SK-N-MC (cell line): ENCODE data around the gene PRKN.

Experiments
- DNase-seq: peaks from one replicate; pipeline ENCODE4 v3.0.0-alpha.2; 2011; ENCODE audit warnings: low read depth, low spot score
- H3K27ac ChIP-seq: fragments of 200-600 bp; sonication (generic); 2 replicates; pipeline ENCODE4 v1.5.1; 2016; ENCODE audit warnings: mixed run types
- H3K36me3 ChIP-seq: fragments of 200-600 bp; sonication (generic); 2 replicates; pipeline ENCODE4 v1.6.1; 2017; ENCODE audit warnings: antibody characterized with exemption, low read length, mixed read lengths; ENCODE audit not compliant: insufficient read depth
- H3K4me3 ChIP-seq: fragments of 200-600 bp; sonication (generic); 2 replicates; pipeline ENCODE4 v1.5.1; 2016
- H3K9ac ChIP-seq: fragments of 200-600 bp; sonication (generic); 2 replicates; pipeline ENCODE4 v1.8.0; 2017; ENCODE audit warnings: mixed run types, mixed read lengths; ENCODE audit not compliant: insufficient read length
- H3K9me3 ChIP-seq: fragments of 200-600 bp; sonication (generic); 2 replicates; pipeline ENCODE4 v1.6.1; 2017; ENCODE audit warnings: low read depth, mild to moderate bottlenecking, antibody characterized with exemption, low read length, moderate library complexity, mixed read lengths
- EZH2 ChIP-seq: fragments of 200-600 bp; sonication (generic); IDR thresholded peaks from one replicate; pipeline ENCODE4 v1.6.1; 2017; ENCODE audit warnings: antibody characterized with exemption
- FOXP2 ChIP-seq: optimal IDR thresholded peaks from 2 replicates; pipeline ENCODE3; 2011; ENCODE audit warnings: mild to moderate bottlenecking, moderate library complexity; ENCODE audit not compliant: insufficient read depth; ENCODE audit errors: extremely low read length, control extremely low read depth
- POLR2AphosphoS5 ChIP-seq: IDR thresholded peaks from 2 replicates; pipeline ENCODE4 v1.6.1; 2012; ENCODE audit warnings: mild to moderate bottlenecking, low read depth, low read length, borderline replicate concordance

The PRKN gene

DNA sequence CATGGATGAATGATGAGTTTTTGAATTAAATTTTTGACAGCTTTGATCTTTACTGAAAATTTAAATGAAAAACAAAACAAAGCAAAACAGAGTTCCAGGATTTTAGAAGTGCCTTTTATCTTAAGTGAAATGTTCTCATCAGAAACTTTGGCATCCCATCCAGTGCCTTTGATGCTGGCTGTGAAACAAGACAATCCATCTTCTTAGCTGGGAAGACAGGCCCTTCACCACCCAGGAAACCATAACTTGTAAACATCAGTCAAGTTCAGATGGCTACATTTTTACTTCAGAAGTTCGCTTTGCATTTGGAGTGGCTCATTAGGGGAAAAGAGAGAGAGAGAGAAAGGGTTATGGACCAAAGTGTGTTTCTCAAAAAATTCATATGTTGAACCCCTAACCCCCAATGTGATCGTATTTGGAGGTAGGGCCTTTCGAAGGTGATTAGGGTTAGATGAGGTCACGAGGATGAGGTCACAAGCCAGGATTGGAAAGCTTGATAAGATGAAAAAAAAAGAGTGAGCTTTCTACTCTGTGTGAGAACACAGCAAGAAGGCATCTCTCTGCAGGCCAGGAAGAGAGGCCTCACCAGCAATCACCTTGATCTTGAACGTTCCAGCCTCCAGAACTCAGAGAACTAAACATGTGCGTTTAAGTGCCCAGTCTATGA lies 366.5 kb downstream of the PRKN start:
- DNase-seq, result no peak
- no peaks in the 10 kb centered on the region for H3K9me3 ChIP-seq
- H3K36me3 ChIP-seq, result no peaks in the 10 kb centered on the region
- TF ChIP-seq FOXP2 (no peak), EZH2 (no peak), POLR2AphosphoS5 (no peak)
- H3K27ac ChIP-seq, result no peak overlapping the region
- no peak overlapping the region for H3K4me3 ChIP-seq
- H3K9ac ChIP-seq, result no peak overlapping the region

DNA sequence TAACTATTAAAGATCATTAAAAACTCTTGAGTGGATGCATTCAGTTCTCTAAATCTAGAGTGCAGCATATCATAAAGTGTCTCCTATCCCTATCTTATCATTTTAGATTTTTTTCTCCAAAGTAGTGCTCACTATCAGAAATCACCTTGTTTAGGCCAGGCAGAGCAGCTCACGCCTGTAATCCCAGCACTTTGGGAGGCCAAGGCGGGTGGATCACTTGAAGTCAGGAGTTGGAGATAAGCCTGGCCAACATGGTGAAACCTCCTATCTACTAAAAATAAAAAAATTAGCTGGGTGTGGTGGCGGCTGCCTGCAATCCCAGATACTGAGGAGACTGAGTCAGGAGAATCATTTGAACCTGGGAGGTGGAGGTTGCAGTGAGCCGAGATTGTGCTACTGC lies 368.9 kb downstream of the PRKN start:
- no peak overlapping the region for H3K9ac ChIP-seq
- TF ChIP-seq POLR2AphosphoS5, result no peak
- TF ChIP-seq EZH2, result no peak
- TF ChIP-seq FOXP2, result no peak

DNA sequence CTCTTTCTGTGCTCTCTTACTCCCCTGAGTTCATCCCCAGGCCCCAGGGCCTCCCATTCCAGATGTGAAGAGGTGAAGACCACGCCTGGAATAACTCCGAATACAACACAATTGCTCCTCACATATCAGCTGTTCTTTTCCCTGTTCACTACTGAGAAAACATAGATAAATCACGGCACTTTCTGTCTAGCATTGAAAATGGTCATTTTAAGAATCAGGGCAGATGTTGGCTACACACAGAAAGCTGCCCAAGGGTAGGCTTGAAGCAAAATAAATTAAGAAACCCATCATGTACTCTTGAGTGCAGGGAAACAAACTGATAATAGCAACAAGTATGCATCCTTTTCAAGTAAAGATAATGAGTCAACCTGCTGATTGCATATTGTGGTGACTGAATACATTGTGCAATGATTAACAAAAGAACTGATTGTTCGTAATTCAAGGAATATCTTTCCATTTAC lies 382.5 kb downstream of the PRKN start:
- no peaks in the 10 kb centered on the region for H3K9me3 ChIP-seq
- DNase-seq, result no peak
- no peak for TF ChIP-seq POLR2AphosphoS5
- no peak for TF ChIP-seq EZH2
- no peak for TF ChIP-seq FOXP2
- no peak overlapping the region for H3K4me3 ChIP-seq
- no peaks in the 10 kb centered on the region for H3K36me3 ChIP-seq
- no peak overlapping the region for H3K9ac ChIP-seq
- no peak overlapping the region for H3K27ac ChIP-seq

More for the DNA sequence above, 368.9 kb downstream of the PRKN start:
- no peak for DNase-seq
- no peak overlapping the region for H3K27ac ChIP-seq
- H3K9me3 ChIP-seq, result no peaks in the 10 kb centered on the region
- no peaks in the 10 kb centered on the region for H3K36me3 ChIP-seq
- H3K4me3 ChIP-seq, result no peak overlapping the region

DNA sequence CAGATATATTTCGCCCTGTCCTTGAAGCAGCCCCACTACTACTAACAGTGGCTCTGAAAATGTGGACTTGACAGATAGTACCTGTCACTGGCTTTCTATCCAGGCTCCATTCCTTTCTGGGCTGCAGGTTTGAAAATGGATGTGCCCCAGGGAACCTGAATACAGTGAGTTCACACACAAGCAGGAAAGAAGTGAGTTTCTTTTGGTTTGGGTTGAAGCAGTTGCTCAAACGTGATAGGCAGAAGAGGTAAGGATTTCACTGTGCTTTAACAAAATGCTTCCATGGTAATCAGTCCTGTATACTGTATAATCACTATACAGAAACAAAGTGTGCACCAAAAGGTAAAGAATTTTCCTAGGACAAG lies 382.9 kb downstream of the PRKN start:
- H3K27ac ChIP-seq, result no peak overlapping the region
- no peak for TF ChIP-seq POLR2AphosphoS5
- TF ChIP-seq FOXP2, result no peak
- TF ChIP-seq EZH2, result no peak
- H3K36me3 ChIP-seq, result no peaks in the 10 kb centered on the region
- DNase-seq, result no peak
- no peaks in the 10 kb centered on the region for H3K9me3 ChIP-seq
- no peak overlapping the region for H3K4me3 ChIP-seq
- H3K9ac ChIP-seq, result no peak overlapping the region

DNA sequence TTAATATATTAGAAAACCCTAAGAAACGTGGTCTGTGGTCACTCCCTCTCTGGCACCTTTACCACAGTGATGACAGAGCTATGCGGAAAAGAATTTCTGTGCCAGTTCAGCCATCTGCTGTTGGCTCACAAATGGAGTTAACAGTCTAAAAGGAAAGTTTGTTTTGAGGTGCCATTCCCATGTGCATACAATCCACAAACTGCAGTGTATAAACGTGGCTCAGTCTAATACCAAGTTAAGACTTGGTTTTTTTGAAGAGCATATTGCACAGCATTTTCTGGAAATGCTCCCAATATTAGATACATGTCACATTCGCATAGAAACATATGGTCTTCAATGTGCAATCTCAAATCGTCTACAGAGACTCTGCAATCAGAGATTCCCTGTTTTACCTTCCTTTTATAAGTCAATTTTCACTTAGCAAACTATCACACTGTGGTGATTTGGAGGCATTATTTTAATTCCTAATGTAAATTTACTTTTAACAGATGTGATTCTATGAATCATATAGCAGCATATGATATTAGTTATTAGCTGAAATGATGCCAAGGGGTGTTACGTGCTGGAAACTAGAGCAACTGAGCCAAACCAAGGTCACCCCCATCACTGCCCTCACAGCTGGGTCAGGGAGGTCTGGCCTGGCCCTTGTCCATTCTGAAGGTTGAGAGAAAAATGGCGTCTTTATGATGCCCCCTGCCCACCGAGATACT lies 383.5 kb downstream of the PRKN start:
- DNase-seq, result no peak
- Histone ChIP-seq H3K4me3 (no peak overlapping the region), H3K36me3 (no peaks in the 10 kb centered on the region), H3K27ac (no peak overlapping the region), H3K9me3 (no peaks in the 10 kb centered on the region), H3K9ac (no peak overlapping the region)
- TF ChIP-seq POLR2AphosphoS5, result no peak

DNA sequence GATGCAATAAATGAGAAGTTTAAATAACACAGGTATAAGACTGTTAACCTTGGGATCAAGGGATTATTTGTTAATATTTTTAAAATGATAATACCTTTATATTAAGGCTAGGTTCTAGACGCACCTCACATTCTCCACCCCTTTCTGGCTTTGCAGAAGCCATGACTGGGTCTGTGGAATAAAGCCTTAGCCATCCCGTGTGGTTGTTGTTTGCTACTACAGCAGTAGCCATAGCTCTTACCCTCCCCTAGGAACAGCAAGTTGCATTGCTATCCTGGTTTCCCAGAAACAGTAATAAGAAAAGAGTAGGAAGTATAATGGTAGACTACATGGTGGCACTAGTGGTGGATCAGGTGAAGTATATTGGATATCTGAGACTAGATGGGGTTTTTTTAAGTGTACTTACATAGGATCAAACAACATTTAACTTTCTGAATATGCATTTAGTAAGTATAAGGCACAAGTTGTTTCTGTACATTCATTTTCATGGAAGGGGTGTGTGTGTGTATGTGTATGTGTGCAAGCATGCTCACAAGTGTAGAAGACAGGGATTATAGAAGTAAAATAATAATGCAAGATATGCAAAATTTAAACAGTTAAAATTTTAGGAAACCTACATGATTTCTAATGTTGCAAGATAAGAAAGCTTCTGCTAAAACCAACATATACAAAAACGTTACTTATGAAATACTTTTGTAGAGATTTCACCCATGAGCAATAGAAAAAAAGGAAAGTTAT lies 384.2 kb downstream of the PRKN start:
- DNase-seq, result no peak
- Histone ChIP-seq H3K27ac (no peak overlapping the region), H3K9me3 (no peaks in the 10 kb centered on the region), H3K4me3 (no peak overlapping the region), H3K9ac (no peak overlapping the region), H3K36me3 (no peaks in the 10 kb centered on the region)
- TF ChIP-seq EZH2 (no peak), POLR2AphosphoS5 (no peak), FOXP2 (no peak)

DNA sequence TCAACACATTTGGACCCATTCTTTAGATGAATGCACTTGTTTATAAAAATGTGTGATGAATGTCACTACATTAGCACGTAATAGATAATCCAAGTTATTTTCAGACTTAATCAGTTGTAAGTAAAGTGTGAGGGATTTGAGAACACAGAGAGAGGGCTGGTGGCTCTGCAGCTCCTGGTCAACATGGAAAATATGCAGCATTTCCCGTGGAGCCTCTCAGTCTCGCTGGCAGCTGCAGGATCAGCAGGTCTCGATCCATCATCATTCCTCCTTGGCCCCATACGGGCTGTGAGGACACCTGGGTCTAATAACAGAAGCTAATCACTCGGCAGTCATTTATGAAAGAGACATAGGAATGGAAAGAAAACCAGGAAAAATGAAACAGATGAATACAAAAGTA lies 390.2 kb downstream of the PRKN start:
- TF ChIP-seq FOXP2 (no peak), EZH2 (no peak), POLR2AphosphoS5 (no peak)
- Histone ChIP-seq H3K4me3 (no peak overlapping the region), H3K27ac (no peak overlapping the region), H3K9me3 (no peaks in the 10 kb centered on the region), H3K9ac (no peak overlapping the region), H3K36me3 (no peaks in the 10 kb centered on the region)
- DNase-seq, result no peak

DNA sequence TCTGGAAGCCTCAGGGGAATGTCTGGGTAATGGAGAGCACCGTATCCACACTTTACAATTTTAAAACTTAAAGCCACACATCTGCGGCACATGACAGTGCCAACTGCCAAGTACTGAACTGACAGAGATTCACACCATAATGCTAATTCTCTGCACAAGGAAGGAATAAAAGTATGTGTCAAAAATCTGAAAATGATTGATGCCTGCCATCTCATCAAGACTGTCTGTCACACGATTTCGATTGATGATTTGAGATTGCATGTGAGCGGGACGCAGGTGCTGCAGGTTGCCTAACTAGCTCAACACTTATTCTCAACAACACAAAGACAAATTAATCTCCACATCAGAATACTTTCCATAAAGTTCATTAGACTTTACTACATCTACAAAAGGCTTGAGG lies 391.2 kb downstream of the PRKN start:
- Histone ChIP-seq H3K9ac (no peak overlapping the region), H3K9me3 (no peaks in the 10 kb centered on the region), H3K36me3 (no peaks in the 10 kb centered on the region), H3K27ac (no peak overlapping the region), H3K4me3 (no peak overlapping the region)
- TF ChIP-seq EZH2 (no peak), POLR2AphosphoS5 (no peak), FOXP2 (no peak)
- no peak for DNase-seq
